ENCODE results near the gene FAM174C.
A peak's percentile ranks its signal among the peaks of the same experiment; 100 is the strongest.

FAM174C gene

DNA sequence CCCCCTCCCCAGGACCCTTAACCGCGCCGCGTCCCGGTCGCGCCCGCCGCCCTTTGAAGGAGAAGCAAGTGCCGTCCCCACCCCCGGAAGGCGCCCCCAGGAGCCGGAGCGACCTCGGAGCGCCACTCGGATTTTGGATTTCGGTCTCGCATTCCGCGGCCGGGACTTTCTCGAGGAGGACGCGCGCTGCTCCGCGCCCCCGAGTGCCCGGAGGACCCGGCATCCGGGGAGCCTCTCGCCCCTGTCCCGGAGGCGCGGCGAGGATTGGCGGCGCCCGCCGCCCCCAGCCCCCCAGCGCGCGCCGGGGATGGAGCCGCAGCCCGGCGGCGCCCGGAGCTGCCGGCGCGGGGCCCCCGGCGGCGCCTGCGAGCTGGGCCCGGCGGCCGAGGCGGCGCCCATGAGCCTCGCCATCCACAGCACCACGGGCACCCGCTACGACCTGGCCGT is 25.3 kb upstream of the FAM174C start:
- no peak for DNase-seq (ENCODE audit: extremely low read depth in 1 of 2, low read depth in 1 of 2)

DNA sequence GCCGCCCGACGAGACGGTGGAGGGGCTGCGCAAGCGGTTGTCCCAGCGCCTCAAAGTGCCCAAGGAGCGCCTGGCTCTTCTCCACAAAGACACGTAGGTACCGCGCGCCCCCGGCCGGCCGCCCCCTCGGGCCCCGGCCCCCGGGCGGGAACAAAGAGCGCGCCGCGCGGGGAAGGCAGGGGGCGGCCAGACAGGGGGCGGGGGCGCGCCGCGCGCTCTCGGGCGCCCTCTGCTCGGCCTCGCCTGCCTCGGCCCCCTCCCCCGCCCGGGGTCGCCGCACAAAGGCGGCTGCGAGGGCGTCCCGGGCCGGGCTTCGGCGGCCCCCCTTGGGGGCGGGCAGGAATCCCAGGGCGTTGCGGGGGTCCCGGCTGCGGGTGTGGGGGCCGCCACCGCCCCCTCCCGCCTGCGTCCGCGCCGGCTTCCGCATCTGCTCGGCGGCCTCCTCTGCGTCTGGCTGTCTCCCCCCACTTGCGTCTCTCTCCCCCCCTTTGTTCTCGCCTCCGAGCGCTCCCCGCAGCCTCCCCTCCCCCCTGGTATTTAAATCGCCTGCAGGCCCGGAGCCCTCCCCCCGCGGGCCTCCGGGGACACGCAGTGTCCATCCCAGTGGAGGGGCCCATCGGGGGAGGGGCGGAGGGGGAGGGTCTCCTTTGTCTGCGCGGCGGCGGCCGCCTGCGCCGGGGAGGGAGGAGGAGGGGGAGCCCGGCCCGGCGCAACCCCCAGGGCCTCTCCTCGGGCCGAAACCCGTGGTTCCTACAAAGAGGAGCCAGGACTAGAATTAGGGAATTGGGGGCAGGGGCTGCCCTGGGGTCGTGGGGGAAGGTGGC is 24.7 kb upstream of the FAM174C start:
- no peak for DNase-seq (ENCODE audit: extremely low read depth in 1 of 2, low read depth in 1 of 2)

DNA sequence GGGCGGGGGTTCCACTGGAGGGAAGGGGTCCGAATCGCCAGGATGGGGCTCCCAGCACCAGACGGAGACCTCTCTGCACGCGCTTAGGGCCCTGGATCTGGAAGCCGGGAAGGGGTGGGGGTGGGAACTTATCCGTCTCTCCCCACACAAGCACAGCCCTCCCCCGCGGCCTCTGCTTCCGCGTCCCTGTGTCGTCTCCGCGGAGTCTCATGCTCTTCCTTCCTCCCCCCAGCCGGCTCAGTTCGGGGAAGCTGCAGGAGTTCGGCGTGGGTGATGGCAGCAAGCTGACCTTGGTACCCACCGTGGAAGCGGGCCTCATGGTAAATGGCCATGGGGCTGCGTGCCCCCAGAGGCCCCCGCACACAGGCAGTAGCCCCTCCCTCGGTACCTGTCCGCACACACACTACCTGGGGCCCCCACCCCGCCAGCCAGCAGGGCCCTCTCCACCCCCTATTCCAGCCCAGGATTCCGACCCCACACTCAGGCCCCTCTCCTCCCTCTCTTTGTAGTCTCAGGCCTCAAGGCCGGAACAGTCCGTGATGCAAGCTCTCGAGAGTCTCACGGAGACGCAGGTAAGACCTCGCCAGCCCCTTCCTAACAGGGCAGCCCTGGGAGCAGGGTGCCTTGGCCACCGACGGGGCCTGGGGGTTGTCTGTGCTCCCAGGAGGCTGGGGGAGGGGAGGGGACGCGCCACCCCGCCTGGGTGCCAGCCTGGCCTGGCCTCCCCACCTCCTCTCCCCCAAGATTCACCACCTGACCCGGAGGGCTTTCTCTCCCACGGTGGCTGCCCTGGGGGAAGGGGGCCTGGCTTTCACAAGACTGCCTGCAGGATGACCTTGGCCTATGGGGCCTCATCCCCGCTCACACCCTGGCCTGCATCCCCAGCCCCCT is 23.8 kb upstream of the FAM174C start:
- peak in 1 of 2 donors; percentile 51 for DNase-seq (ENCODE audit: extremely low read depth in 1 of 2, low read depth in 1 of 2)

DNA sequence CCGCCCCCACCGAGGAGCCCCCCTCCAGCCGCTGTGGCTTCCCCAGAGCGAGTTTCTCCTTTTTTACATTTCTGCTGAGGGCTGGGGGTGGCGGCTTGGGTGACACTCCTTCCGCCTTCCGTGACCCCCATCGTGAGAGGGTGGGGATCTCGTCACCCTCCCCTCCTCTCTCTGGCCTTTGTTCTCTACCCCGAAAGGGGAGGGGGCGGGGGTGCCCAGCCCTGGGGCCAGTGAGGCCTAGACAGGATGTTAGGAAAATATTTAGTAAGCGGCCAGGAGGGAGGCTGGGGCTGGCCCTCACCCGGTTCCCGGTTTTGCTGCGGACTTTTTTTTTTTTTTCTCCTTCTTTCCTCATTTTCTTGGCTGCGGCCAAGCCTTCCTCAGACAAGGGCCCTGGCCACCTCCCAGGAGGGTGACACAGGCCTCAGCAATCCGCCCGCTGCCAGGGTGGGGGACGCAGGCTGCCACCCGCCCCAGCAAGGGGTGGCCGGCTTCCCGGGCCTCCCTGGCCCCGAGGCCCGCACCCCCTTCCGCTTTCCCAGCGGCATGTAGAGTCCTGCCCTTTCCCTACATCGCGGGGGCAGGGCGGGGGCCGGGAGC is 23.0 kb upstream of the FAM174C start:
- DNase-seq (ENCODE audit: extremely low read depth in 1 of 2, low read depth in 1 of 2) = peak in 1 of 2 donors; percentile 64

DNA sequence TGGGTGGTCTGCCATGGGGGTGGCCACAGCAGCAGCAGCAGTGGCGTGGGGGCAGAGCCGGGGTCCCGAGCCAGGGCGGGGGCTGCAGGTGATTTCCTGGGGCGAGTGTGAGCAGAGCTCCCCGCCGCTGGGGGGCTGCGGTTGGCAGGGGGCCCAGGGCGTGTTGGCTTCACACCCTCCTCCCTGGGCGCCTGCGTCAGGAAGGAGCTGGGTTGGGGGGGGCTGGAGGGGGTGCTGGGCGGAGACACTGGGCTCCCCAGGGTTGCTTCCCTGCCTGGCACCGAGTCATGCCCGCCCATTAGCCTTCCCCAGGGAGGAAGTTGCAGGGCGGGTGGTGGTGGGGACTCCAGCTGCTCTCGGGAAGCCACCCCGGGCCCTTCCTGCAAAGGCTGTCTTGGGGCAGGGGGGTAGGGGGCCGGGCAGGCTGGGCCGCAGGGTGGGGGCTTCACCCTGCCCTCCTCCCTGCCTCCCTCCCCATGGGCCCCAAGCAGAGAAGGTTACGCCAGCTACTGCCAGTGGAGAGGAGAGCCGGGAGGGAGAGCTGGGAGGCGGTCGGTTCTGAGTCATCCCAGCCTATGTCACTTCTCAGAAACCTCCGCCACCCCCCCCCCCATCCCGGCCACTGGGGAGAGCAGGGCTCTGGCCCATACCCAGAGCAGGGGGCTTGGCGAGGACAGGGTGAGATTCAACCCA is 22.4 kb upstream of the FAM174C start:
- DNase-seq (ENCODE audit: extremely low read depth in 1 of 2, low read depth in 1 of 2) = peak; percentile 69 to 83

DNA sequence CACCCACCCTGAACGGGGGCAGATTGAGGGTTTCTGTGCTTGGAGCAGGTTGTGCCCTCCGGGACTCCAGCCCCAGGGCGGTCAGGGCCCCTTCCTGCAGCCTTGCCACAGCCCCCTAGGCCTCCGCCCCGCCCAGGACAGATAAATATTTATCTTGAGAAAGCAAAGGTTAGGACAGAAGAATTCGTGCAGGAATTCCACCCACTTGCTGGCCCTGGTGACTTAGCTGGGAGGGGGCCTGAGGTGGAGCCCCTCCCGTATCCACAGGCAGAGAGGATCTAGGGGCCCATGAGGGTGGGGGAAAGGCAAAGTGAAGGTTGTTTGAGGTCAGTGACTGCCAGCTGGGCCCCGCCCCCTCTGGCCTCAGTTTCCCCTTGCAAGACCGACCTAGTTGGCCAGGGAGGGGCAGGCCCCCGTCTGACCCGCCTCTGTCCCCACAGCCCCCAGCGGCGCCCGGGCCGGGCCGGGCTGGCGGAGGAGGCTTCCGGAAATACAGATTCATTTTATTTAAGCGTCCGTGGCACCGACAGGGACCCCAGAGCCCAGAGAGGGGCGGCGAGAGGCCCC is 21.7 kb upstream of the FAM174C start:
- DNase-seq (ENCODE audit: extremely low read depth in 1 of 2, low read depth in 1 of 2) = no peak

DNA sequence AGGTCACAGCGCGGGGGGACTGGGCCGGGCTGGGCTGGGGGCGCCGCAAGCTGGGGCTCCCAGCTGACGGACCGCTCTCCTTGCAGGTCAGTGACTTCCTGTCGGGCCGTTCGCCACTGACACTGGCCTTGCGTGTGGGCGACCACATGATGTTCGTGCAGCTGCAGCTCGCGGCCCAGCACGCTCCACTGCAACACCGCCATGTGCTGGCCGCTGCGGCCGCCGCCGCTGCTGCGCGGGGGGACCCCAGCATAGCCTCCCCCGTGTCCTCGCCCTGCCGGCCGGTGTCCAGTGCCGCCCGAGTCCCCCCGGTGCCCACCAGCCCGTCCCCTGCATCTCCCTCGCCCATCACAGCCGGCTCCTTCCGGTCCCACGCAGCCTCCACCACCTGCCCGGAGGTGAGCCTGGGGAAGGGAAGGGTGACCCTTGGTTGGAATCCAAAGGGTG is 21.2 kb upstream of the FAM174C start:
- no peak for DNase-seq (ENCODE audit: extremely low read depth in 1 of 2, low read depth in 1 of 2)

DNA sequence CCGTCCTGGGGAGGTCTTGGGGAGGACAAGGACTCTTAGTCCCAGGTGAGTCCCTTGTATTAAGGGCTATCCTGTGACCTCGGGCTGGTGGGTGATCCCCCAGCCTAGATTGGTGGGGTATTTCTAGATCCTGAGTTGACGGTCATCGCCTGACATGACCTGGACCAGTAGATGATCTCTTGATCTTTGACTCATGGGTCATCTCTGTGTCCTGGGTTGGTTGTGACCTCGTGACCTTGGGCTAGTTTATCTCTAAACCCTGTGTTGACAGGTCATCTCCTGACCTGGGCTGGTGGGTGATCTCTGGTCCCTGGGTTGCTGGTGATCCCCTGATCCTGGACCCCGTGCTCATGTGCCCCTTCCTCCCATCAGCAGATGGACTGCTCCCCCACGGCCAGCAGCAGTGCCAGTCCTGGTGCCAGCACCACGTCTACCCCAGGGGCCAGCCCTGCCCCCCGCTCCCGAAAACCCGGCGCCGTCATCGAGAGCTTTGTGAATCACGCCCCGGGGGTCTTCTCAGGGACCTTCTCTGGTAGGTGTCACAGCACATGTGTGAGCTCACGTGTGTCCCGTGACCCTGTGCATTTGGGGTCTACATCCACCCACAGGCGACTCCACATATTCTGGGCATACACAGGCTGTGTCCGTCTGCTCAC is 20.7 kb upstream of the FAM174C start:
- no peak for DNase-seq (ENCODE audit: extremely low read depth in 1 of 2, low read depth in 1 of 2)

DNA sequence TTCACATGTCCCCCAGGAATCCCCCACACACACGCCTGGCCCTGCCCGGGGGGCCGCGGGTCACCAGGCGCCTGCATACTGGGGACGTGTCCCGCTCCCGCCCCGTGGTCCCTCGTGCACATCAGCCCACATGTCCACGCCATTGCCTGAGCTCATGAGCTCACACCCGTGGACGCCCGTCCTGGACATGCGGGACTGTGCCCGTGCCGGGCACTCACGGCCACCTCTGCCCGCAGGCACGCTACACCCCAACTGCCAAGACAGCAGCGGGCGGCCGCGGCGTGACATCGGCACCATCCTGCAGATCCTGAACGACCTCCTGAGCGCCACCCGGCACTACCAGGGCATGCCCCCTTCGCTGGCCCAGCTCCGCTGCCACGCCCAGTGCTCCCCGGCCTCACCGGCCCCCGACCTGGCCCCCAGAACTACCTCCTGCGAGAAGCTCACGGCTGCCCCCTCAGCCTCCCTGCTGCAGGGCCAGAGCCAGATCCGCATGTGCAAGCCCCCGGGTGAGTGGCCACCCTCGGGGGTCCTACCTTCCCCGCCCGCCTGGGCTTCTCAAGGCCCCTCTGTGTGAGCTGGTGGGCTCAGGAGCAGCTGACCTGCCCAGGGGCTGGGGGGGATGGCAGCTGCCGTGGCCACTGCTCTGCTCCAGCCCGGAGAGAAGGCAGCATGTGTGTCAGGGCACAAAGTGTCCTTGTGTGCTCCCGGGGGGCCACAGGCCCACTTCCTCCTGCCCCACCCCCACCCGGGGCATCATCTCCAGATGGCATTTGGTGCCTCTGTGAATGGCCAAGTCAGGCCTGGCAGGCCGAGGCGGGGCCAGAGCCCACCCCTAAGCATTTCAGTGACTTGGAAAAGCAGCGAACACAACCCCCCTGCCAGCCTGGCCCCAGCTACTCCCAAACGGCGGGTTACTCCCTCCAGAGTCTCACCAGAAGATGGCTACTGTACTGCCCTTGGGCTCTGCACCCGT is 19.9 kb upstream of the FAM174C start:
- no peak for DNase-seq (ENCODE audit: extremely low read depth in 1 of 2, low read depth in 1 of 2)

DNA sequence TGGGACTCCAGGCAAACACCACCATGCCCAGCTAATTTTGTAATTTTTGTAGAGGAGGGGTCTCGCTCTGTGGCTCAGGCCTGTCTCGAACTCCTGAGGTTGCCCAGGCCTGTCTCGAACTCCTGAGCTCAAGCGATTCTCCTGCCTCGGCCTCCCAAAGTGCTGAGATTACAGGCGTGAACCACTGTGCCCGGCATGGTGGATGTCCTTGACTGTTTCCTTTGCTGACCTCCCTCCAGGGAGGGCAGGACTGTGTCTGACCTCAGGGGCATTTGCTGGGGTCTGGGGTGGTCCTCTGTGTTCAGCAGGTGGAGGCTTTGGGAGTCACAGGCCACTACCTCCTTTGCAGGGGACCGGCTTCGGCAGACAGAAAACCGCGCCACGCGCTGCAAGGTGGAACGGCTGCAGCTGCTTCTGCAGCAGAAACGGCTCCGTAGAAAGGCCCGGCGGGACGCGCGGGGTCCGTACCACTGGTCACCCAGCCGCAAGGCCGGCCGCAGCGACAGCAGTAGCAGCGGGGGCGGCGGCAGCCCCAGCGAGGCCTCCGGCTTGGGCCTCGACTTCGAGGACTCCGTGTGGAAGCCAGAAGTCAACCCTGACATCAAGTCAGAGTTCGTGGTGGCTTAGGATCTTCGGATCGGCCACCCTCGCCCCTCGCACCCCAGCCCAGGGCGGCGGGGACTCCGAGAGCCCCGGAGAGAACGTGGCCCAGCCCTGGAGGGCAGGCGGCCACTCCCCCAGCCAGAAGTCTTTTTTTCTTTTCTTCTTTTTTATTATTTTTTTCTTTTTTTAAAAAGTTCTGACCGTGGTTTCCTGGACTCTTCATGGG is 18.5 kb upstream of the FAM174C start:
- DNase-seq (ENCODE audit: extremely low read depth in 1 of 2, low read depth in 1 of 2) = no peak

DNA sequence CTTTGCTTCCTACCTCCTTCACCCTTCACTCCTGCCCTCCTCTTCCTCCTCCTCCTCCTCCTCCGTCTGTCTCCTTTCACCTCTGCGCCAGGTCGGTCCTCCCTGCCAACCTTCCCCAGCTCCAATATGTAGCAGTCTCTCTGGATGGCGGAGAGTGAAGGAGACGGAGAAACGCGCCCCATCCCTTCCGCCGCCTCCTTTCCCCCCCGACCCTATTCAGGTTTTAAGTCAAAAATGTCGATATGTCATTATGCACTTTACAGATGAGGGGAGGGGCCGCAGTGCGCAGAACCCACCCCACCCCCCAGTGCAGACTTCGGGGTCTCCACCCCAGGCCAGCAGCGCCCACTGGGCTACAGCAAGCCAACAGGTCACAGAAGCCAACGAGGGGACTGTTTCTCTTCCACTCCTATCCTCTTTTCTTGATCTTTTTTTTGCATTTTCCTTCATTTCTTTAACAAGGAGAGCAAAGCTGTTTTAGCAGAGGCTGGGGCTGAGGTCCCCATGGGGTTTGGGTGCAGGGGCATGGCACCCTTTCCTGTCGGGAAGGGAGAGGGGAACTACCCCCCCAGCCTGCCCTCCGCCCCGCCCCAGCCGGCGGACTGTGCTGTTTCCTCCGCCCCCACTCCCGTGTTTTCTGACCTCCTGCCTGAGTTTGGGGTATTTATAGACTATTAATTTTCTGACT is 17.7 kb upstream of the FAM174C start:
- DNase-seq (ENCODE audit: extremely low read depth in 1 of 2, low read depth in 1 of 2) = no peak

DNA sequence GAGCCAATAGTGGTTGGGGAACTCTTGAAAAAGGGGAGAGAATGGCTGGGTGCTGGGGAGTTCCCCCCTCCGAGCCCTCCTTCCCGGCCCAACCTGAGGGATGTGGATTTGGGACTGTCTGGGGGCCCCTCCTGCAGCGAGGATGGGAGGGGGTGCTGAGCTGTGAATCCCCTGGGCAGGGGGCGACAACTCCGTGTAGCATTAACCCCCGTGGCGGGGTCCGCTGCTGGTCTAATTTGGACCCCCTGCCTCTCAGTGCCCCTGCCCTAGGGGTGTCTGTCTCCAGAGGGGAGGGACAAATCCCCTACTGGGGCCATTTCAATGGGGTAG is 17.2 kb upstream of the FAM174C start:
- no peak for DNase-seq (ENCODE audit: extremely low read depth in 1 of 2, low read depth in 1 of 2)

DNA sequence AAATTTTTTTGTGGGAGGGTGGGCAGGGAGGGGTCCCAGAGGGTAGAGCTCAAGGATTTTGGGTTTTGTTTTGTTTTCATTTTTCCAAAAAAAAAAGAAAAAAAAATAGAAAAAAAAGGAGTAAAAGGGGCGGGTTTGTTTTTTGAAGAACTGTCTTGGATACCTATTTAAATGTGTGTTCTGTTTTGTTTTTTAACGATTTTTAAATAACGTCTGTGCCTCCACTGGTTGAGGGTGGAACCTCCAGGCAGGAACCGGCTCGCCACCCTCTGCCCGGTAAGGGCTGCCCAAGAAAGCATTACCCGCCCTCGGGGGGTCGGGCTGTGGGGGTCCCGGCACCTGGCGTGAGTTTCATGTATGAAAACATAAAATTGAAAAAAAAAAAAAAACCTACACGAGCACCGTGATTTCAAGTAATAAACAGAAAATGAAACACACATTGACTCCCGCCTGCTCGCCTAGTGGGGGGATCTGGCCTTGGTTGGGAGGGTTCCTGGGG is 16.6 kb upstream of the FAM174C start:
- no peak for DNase-seq (ENCODE audit: extremely low read depth in 1 of 2, low read depth in 1 of 2)

DNA sequence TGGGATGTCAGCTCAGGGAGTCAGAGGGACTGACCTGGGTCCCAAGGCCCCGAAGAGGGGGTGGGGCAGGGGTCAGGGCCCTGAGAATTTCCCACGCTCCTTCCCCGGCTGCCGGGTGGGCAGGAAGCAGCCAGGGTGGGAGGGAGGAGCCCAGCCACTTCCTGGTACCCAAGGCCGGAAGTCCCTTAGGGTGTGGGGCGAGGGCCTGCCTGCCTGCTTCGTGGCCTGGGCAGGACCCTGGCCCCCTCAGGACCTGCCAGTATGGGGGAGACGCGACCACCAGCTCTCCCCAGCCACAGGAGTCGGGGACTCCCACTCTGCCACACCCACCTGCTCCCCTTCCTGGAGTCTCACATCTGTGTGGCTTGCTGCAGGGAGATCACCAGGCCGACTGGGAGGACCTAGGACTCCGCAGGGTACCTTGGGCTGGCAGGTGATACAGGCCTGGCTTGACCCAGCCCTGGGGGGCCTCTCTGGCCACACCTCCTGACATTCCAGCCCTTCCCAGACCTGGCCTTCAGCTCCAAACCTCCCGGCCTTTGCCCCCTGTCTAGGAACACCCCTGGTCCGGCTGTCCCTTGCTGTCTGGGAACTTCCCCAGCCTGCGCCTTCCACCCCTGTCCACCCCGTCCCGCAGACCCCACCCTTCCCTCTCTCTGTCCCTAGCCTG is 16.0 kb upstream of the FAM174C start:
- peak; percentile 66 to 71 for DNase-seq (ENCODE audit: extremely low read depth in 1 of 2, low read depth in 1 of 2)

DNA sequence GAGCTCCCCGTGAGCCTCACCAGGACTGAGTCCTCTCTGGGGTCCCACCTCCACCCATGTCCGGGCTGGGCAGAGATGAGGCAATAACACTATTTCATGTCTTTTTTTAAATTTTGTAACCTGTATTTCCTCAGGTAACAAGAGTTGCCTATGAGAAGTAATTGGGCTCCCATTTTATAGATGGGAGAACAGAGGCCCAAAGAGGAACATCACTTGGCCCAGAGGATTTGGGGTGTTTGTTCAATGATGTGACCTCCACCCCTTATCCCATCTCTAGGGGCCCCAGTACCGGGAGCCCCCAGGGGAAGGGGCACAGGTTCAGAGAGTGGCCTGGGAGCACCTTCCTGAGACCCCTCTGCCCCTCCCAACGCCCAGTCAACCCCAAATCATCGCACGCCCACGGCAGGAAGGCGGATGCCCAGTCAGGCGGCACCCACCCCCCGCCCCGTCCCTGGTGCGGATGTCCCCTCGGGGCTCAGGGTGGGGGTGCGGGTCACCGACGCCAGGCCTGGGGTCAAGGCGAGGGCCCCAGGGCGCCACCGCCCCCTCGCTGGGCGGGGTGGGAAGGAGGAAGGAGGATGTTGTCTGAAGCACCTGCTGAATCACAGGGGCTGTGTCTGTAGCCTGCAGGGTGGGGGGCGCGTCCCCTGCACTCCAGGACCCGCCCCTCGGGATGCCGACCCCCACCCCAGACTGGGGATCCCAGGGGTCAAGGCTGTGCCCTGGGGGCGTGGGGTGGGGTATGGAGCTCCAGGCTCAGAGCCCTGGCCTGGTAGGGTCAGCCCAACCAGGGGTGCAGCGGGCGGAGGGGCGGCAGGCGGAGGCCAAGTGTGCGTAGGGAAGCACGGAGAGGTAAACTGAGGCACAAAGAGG is 15.2 kb upstream of the FAM174C start:
- no peak for DNase-seq (ENCODE audit: extremely low read depth in 1 of 2, low read depth in 1 of 2)

All from stimulated activated CD8-positive, alpha-beta memory T cell treated with anti-CD3 and anti-CD28 coated beads, Interleukin-7, amount 100 ng/mL, for 48 hours (primary cell).